Neuronal stem cell (in vitro differentiated cells): ENCODE results near the gene XPC.
A peak's percentile ranks its signal among the peaks of the same experiment; 100 is the strongest.

Experiments
- DNase-seq: peaks from one replicate; pipeline ENCODE4 v3.0.0-alpha.2; 2013; ENCODE audit warnings: low spot score
- H2AFZ ChIP-seq: one replicate; pipeline ENCODE4 v1.6.1; 2013; ENCODE audit warnings: mild to moderate bottlenecking, low read length, inconsistent platforms
- H2AK5ac ChIP-seq: 2 replicates; pipeline ENCODE4 v1.6.1; 2013; ENCODE audit warnings: low read depth, mild to moderate bottlenecking, inconsistent platforms, low read length, moderate library complexity, mixed read lengths
- H2BK120ac ChIP-seq: 2 replicates; pipeline ENCODE4 v1.6.1; 2013; ENCODE audit warnings: low read depth, mild to moderate bottlenecking, inconsistent platforms, low read length, moderate library complexity, mixed read lengths
- H2BK12ac ChIP-seq: one replicate; pipeline ENCODE4 v1.6.1; 2013; ENCODE audit warnings: low read length, inconsistent platforms
- H2BK15ac ChIP-seq: 2 replicates; pipeline ENCODE4 v1.6.1; 2013; ENCODE audit warnings: mild to moderate bottlenecking, low read length, inconsistent platforms, mixed read lengths
- H2BK5ac ChIP-seq: one replicate; pipeline ENCODE4 v1.6.1; 2013; ENCODE audit warnings: inconsistent platforms, mild to moderate bottlenecking, low read length, moderate library complexity
- H3K14ac ChIP-seq: one replicate; pipeline ENCODE4 v1.6.1; 2013; ENCODE audit warnings: low read length, inconsistent platforms
- H3K18ac ChIP-seq: 2 replicates; pipeline ENCODE4 v1.6.1; 2013; ENCODE audit warnings: low read length, inconsistent platforms
- H3K23ac ChIP-seq: 2 replicates; pipeline ENCODE4 v1.6.1; 2013; ENCODE audit warnings: low read depth, mild to moderate bottlenecking, mixed read lengths, low read length, inconsistent platforms; ENCODE audit not compliant: poor library complexity
- H3K27ac ChIP-seq: replicated peaks from 3 replicates; pipeline ENCODE4 v1.5.1; 2013; ENCODE audit warnings: low read length, inconsistent platforms
- H3K27me3 ChIP-seq, 3 experiments: 2 replicates each; pipeline ENCODE4 v1.6.1; 2013; ENCODE audit warnings: low read length in 3 of 3, mild to moderate bottlenecking in 2 of 3, inconsistent platforms in 1 of 3, low read depth in 1 of 3, mixed read lengths in 1 of 3, moderate library complexity in 1 of 3; ENCODE audit not compliant: control insufficient read depth in 3 of 3, insufficient read depth in 3 of 3
- H3K36me3 ChIP-seq, 2 donors: replicated peaks in 1 of 2; 2 replicates each; pipeline ENCODE4 v1.6.1; 2013; ENCODE audit warnings: low read length in 2 of 2; ENCODE audit not compliant: control insufficient read depth in 2 of 2, insufficient read depth in 2 of 2
- H3K4ac ChIP-seq: 2 replicates; pipeline ENCODE4 v1.6.1; 2013; ENCODE audit warnings: inconsistent platforms, mild to moderate bottlenecking, low read length, moderate library complexity
- H3K4me1 ChIP-seq, 2 donors: 1 replicate in 1 of 2; 2 replicates in 1 of 2; pipeline ENCODE4 v1.6.1; 2013; ENCODE audit warnings: low read length in 2 of 2, low read depth in 1 of 2; ENCODE audit not compliant: control insufficient read depth in 2 of 2, insufficient read depth in 1 of 2
- H3K4me2 ChIP-seq: one replicate; pipeline ENCODE4 v1.6.1; 2013; ENCODE audit warnings: mild to moderate bottlenecking, low read length, inconsistent platforms; ENCODE audit not compliant: insufficient read depth, poor library complexity, severe bottlenecking
- H3K4me3 ChIP-seq, 2 donors: 2 replicates each; pipeline ENCODE4 v1.5.1; 2013; ENCODE audit warnings: low read length in 2 of 2, mild to moderate bottlenecking in 2 of 2, inconsistent platforms in 1 of 2, moderate library complexity in 1 of 2
- H3K79me1 ChIP-seq: one replicate; pipeline ENCODE4 v1.6.1; 2013; ENCODE audit warnings: low read depth, mild to moderate bottlenecking, inconsistent platforms, low read length, moderate library complexity
- H3K9ac ChIP-seq: one replicate; pipeline ENCODE4 v1.6.1; 2013; ENCODE audit warnings: mild to moderate bottlenecking, low read depth, low read length, inconsistent platforms; ENCODE audit not compliant: poor library complexity
- H3K9me3 ChIP-seq, 2 donors: replicated peaks in 1 of 2; 2 replicates each; pipeline versions ENCODE3 to v1.6.1; 2013; ENCODE audit warnings: low read length in 2 of 2, mild to moderate bottlenecking in 2 of 2, inconsistent platforms in 1 of 2, low read depth in 1 of 2, mixed read lengths in 1 of 2, moderate library complexity in 1 of 2; ENCODE audit not compliant: control insufficient read depth in 2 of 2, insufficient read depth in 1 of 2
- H4K8ac ChIP-seq: one replicate; pipeline ENCODE4 v1.6.1; 2013; ENCODE audit warnings: low read depth, mild to moderate bottlenecking, inconsistent platforms, low read length, moderate library complexity
- H4K91ac ChIP-seq: one replicate; pipeline ENCODE4 v1.6.1; 2013; ENCODE audit warnings: low read length, low read depth, mild to moderate bottlenecking, inconsistent platforms; ENCODE audit not compliant: poor library complexity
- WGBS, 2 donors: extraction: QIAGEN DNeasy Blood & Tissue Kit; methylation state at CpG; one replicate each; pipeline ENCODE4 v1.1.7; 2013; ENCODE audit warnings: missing lambda C conversion rate in 2 of 2, mixed read lengths in 1 of 2; ENCODE audit not compliant: insufficient read length in 2 of 2, insufficient replicate concordance in 1 of 2; ENCODE audit errors: extremely low coverage in 2 of 2; 5-methylcytosine and 5-hydroxymethylcytosine counted together

The XPC gene

GRCh38 chr3:14210843-14211594, 32.6 kb upstream of the XPC start:
- Histone ChIP-seq H3K9me3 (no peaks in the 10 kb centered on the region), H3K18ac (no peak overlapping the region), H2AK5ac (no peak overlapping the region), H2BK12ac (no peak overlapping the region), H4K8ac (no peak overlapping the region), H3K27ac (no peak overlapping the region), H3K4ac (no peak overlapping the region), H2BK15ac (no peak overlapping the region), H3K23ac (no peak overlapping the region), H2BK120ac (no peak overlapping the region), H3K14ac (no peak overlapping the region), H3K27me3 (no peaks in the 10 kb centered on the region), H3K4me1 (peaks cover 11 to 14% of the 10 kb centered on the region in 2 donors), H2BK5ac (no peak overlapping the region), H3K9ac (no peak overlapping the region), H2AFZ (peak overlapping the region; percentile 70), H3K4me3 (no peak overlapping the region), H3K79me1 (no peaks in the 10 kb centered on the region), H3K4me2 (no peak overlapping the region), H4K91ac (no peak overlapping the region), H3K36me3 (no peaks in the 10 kb centered on the region)
- no CpG with 5 or more reads among the region's 4 CpGs for WGBS, 2 donors
- DNase-seq = no peak

DNA sequence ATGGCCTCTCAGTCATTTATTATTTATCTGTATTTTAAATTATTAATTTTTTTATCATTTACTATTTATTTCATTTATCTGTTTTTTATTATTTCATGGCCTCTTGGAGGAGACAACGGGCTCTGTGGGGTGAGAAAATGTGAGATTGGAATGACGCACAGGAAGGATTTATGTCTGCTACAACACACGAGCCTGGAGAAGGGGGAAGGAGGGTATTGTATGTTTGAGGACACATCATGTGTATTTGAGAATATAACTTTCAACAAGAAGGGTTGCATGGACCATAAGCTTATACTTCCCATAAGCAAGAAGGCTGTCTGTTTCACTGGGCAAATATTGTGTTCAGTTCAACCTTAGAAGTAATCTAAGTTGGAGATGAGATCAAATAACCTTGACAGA, 31.9 kb upstream of the XPC start:
- Histone ChIP-seq H3K14ac (no peak overlapping the region), H3K18ac (no peak overlapping the region), H3K27ac (no peak overlapping the region), H2BK15ac (no peak overlapping the region), H2BK120ac (no peak overlapping the region), H3K23ac (no peak overlapping the region), H3K4me1 (peaks cover 11 to 14% of the 10 kb centered on the region in 2 donors), H3K4me3 (no peak overlapping the region), H2AK5ac (no peak overlapping the region), H3K4ac (no peak overlapping the region), H3K79me1 (no peaks in the 10 kb centered on the region), H4K91ac (no peak overlapping the region), H3K9ac (no peak overlapping the region), H2BK12ac (no peak overlapping the region), H3K36me3 (no peaks in the 10 kb centered on the region), H3K4me2 (no peak overlapping the region), H2AFZ (no peak overlapping the region), H3K27me3 (no peaks in the 10 kb centered on the region), H2BK5ac (no peak overlapping the region), H4K8ac (no peak overlapping the region), H3K9me3 (no peaks in the 10 kb centered on the region)
- no peak for DNase-seq
- WGBS, 2 donors = no CpG with 5 or more reads among the region's 3 CpGs

DNA sequence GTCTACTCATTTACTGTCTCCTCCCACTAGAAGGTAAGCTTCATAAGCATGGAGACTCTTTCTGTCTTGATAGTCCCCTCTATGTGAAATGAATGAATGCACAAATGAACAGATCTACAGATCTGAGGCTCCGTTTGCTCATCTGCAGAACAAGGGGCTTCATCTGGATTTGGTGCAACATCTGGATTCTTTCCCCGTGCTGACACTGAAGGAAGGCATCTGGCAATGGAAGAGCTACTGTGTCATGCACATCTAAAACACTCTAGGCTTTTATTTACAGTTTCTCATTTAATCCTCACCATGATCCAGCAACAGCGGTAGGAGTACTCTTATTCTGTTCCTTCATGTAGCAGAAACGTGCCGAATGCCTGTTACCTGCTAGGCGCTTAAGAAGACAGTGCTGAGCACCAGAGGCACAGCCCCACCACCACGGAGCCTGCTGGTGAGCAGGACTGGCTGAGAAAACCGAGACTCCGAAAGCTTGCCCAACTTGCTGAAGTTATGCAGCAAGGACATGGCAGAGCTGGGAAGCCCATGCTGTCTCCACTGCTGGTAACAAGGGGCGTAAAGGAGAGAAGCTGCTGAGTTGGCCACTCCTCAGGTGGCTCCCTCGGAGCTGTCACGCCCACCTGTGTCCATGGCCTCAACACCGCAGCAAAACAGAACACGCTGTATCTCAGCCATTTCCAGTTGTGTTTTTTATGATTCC, 31.3 kb upstream of the XPC start:
- Histone ChIP-seq H3K27ac (no peak overlapping the region), H3K4me2 (no peak overlapping the region), H3K4ac (no peak overlapping the region), H3K9me3 (no peaks in the 10 kb centered on the region), H4K91ac (no peak overlapping the region), H3K4me1 (peaks cover 11 to 14% of the 10 kb centered on the region in 2 donors), H3K79me1 (no peaks in the 10 kb centered on the region), H2AFZ (no peak overlapping the region), H2AK5ac (no peak overlapping the region), H3K36me3 (no peaks in the 10 kb centered on the region), H2BK15ac (no peak overlapping the region), H3K4me3 (no peak overlapping the region), H3K9ac (no peak overlapping the region), H3K23ac (no peak overlapping the region), H2BK5ac (no peak overlapping the region), H2BK12ac (no peak overlapping the region), H4K8ac (no peak overlapping the region), H3K27me3 (no peaks in the 10 kb centered on the region), H2BK120ac (no peak overlapping the region), H3K18ac (no peak overlapping the region), H3K14ac (no peak overlapping the region)
- DNase-seq = no peak
- no CpG with 5 or more reads among the region's 14 CpGs for WGBS, 2 donors

- no peak for DNase-seq
- H3K4me3 ChIP-seq = no peak overlapping the region
- H3K4me2 ChIP-seq = no peak overlapping the region
- H4K8ac ChIP-seq = no peak overlapping the region
- H2AFZ ChIP-seq = no peak overlapping the region
- H3K14ac ChIP-seq = no peak overlapping the region
- no peak overlapping the region for H2BK12ac ChIP-seq
- peaks cover 11 to 14% of the 10 kb centered on the region in 2 donors for H3K4me1 ChIP-seq
- no peaks in the 10 kb centered on the region for H3K79me1 ChIP-seq
- H4K91ac ChIP-seq = no peak overlapping the region
- H2BK120ac ChIP-seq = no peak overlapping the region
- no peaks in the 10 kb centered on the region for H3K27me3 ChIP-seq
- no peak overlapping the region for H3K23ac ChIP-seq
- no peak overlapping the region for H3K27ac ChIP-seq
- H2AK5ac ChIP-seq = no peak overlapping the region
- H3K4ac ChIP-seq = no peak overlapping the region
- no CpG with 5 or more reads among the region's 5 CpGs for WGBS, 2 donors
- H3K36me3 ChIP-seq = no peaks in the 10 kb centered on the region
- no peak overlapping the region for H3K9ac ChIP-seq
- no peak overlapping the region for H2BK5ac ChIP-seq
- no peak overlapping the region for H2BK15ac ChIP-seq
- no peak overlapping the region for H3K18ac ChIP-seq
- H3K9me3 ChIP-seq = no peaks in the 10 kb centered on the region
Measured at GRCh38 chr3:14208977-14209394, 30.6 kb upstream of the XPC start.
